ENCODE results near the gene COBL. TPM values are rescaled to one million over a fixed set of nuclear protein-coding genes. Genes with fewer than 3 reads are reported as not detected.

COBL gene
- total RNA-seq, 1 experiment from 2014 or later: 8.6 TPM

GRCh38 chr7:51230324-51230625, 86.3 kb downstream of the COBL start:
- no peak overlapping the region for H3K4me2 ChIP-seq (ENCODE audit: low read length)
- peaks cover 21% of the 10 kb centered on the region for H3K4me1 ChIP-seq (ENCODE audit: insufficient read depth, low read length)
- no peaks in the 10 kb centered on the region for H4K20me1 ChIP-seq (ENCODE audit: low read length)
- no peak overlapping the region for H3K27ac ChIP-seq (ENCODE audit: low read length)
- intact Hi-C loops (cut with micrococcal nuclease): no loop called here
- BruUV-seq (replicated peaks): no TSS peak
- no peaks in the 10 kb centered on the region for H3K36me3 ChIP-seq (ENCODE audit: low read depth, low read length)
- H3K9me3 ChIP-seq (ENCODE audit: low read length): no peaks in the 10 kb centered on the region
- ChIA-PET CTCF (no interaction called here), POLR2A (ENCODE audit: unreplicated experiment) (no interaction called here)
- H3K79me2 ChIP-seq (ENCODE audit: low read length): no peaks in the 10 kb centered on the region
- H2AFZ ChIP-seq (ENCODE audit: low read length): no peak overlapping the region
- no peaks in the 10 kb centered on the region for H3K27me3 ChIP-seq (ENCODE audit: low read length)
- ATAC-seq: no peak
- H3K9ac ChIP-seq (ENCODE audit: low read length): no peak overlapping the region
- no peak for DNase-seq
- no peaks in the 10 kb centered on the region for H3K9me2 ChIP-seq (replicated peaks; ENCODE audit: low read length)
- H3K4me3 ChIP-seq (ENCODE audit: low read length): no peak overlapping the region
- H3F3A ChIP-seq (ENCODE audit: low read length, unreplicated experiment): peaks cover 8% of the 10 kb centered on the region
- TF ChIP-seq EZH2phosphoT487 (IDR thresholded peaks at IDR 0.05; ENCODE audit: borderline replicate concordance, low read length): no peak
- TF ChIP-seq CTCF (conservative IDR thresholded peaks at IDR 0.05; ENCODE audit: low read depth, low read length): no peak
- TF ChIP-seq EZH2 (IDR thresholded peaks at IDR 0.05; ENCODE audit: low read length, unreplicated experiment): no peak

GRCh38 chr7:51229620-51230323, 86.8 kb downstream of the COBL start:
- BruUV-seq (replicated peaks): no TSS peak
- DNase-seq (no peak), ATAC-seq (no peak)
- H3K9me3 ChIP-seq (ENCODE audit: low read length): no peaks in the 10 kb centered on the region
- peaks cover 8% of the 10 kb centered on the region for H3F3A ChIP-seq (ENCODE audit: low read length, unreplicated experiment)
- no peaks in the 10 kb centered on the region for H3K79me2 ChIP-seq (ENCODE audit: low read length)
- H3K9me2 ChIP-seq (replicated peaks; ENCODE audit: low read length): no peaks in the 10 kb centered on the region
- CTCF ChIA-PET: no interaction called here
- TF ChIP-seq EZH2phosphoT487 (IDR thresholded peaks at IDR 0.05; ENCODE audit: borderline replicate concordance, low read length) (no peak), EZH2 (IDR thresholded peaks at IDR 0.05; ENCODE audit: low read length, unreplicated experiment) (no peak), CTCF (conservative IDR thresholded peaks at IDR 0.05; ENCODE audit: low read depth, low read length) (no peak)
- no peaks in the 10 kb centered on the region for H3K27me3 ChIP-seq (ENCODE audit: low read length)
- no peak overlapping the region for H3K27ac ChIP-seq (ENCODE audit: low read length)
- H4K20me1 ChIP-seq (ENCODE audit: low read length): no peaks in the 10 kb centered on the region
- intact Hi-C loops (cut with micrococcal nuclease): no loop called here
- H3K4me2 ChIP-seq (ENCODE audit: low read length): no peak overlapping the region
- no peak overlapping the region for H2AFZ ChIP-seq (ENCODE audit: low read length)
- no peaks in the 10 kb centered on the region for H3K36me3 ChIP-seq (ENCODE audit: low read depth, low read length)
- H3K4me1 ChIP-seq (ENCODE audit: insufficient read depth, low read length): peaks cover 25% of the 10 kb centered on the region
- POLR2A ChIA-PET (ENCODE audit: unreplicated experiment): no interaction called here
- no peak overlapping the region for H3K4me3 ChIP-seq (ENCODE audit: low read length)
- no peak overlapping the region for H3K9ac ChIP-seq (ENCODE audit: low read length)

DNA sequence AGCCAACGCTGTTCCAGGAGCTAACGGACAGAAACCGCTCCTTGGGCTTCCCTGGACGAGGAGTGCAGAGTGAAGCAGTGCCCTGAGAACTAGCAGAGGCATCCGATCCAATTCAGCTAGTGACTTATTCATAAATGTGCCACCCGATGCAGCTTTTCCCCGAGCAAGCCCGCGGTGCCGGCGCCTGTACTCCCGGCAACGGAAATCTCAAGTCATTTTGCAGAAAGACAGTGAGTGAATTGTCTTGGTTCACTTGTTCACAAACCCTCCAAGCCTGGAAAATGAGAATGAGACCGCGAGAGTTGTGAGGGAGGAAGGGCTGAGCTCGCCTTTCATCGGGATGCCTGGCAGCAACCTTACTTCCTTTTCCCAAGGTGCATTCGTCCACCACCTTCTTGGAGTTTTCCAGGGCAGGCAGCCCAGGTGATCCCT, 87.5 kb downstream of the COBL start:
- Histone ChIP-seq H3K4me2 (ENCODE audit: low read length) (no peak overlapping the region), H3K9ac (ENCODE audit: low read length) (no peak overlapping the region), H3K79me2 (ENCODE audit: low read length) (no peaks in the 10 kb centered on the region), H3K4me3 (ENCODE audit: low read length) (no peak overlapping the region), H3K27me3 (ENCODE audit: low read length) (no peaks in the 10 kb centered on the region), H3K9me3 (ENCODE audit: low read length) (no peaks in the 10 kb centered on the region), H4K20me1 (ENCODE audit: low read length) (no peaks in the 10 kb centered on the region), H3K9me2 (replicated peaks; ENCODE audit: low read length) (no peaks in the 10 kb centered on the region), H3K27ac (ENCODE audit: low read length) (no peak overlapping the region), H3K4me1 (ENCODE audit: insufficient read depth, low read length) (peaks cover 25% of the 10 kb centered on the region), H2AFZ (ENCODE audit: low read length) (no peak overlapping the region), H3K36me3 (ENCODE audit: low read depth, low read length) (no peaks in the 10 kb centered on the region), H3F3A (ENCODE audit: low read length, unreplicated experiment) (peaks cover 8% of the 10 kb centered on the region)
- no TSS peak for BruUV-seq (replicated peaks)
- CTCF ChIA-PET: interaction anchor here (1.5 kb wide), 1 partner anchor 66 kb away, joined by 6 read pairs; no protein-coding TSS in a partner anchor
- TF ChIP-seq CTCF (conservative IDR thresholded peaks at IDR 0.05; ENCODE audit: low read depth, low read length): no peak
- POLR2A ChIA-PET (ENCODE audit: unreplicated experiment): no interaction called here
- DNase-seq (no peak), ATAC-seq (no peak)
- intact Hi-C loops (cut with micrococcal nuclease): no loop called here

Measured in PC-3 (cell line).